GM20431 (cell line): Measurements from ENCODE around the gene GNAZ.

ENCODE experiments used
- in situ Hi-C: fragments of 300-500 bp; cut with MseI, MboI; formaldehyde crosslinking; loops from one replicate; pipeline ENCODE4 v1.15.0; 2020; ENCODE audit warnings: low sequenced_read_pairs; ENCODE audit not compliant: unreplicated experiment

The GNAZ gene

DNA sequence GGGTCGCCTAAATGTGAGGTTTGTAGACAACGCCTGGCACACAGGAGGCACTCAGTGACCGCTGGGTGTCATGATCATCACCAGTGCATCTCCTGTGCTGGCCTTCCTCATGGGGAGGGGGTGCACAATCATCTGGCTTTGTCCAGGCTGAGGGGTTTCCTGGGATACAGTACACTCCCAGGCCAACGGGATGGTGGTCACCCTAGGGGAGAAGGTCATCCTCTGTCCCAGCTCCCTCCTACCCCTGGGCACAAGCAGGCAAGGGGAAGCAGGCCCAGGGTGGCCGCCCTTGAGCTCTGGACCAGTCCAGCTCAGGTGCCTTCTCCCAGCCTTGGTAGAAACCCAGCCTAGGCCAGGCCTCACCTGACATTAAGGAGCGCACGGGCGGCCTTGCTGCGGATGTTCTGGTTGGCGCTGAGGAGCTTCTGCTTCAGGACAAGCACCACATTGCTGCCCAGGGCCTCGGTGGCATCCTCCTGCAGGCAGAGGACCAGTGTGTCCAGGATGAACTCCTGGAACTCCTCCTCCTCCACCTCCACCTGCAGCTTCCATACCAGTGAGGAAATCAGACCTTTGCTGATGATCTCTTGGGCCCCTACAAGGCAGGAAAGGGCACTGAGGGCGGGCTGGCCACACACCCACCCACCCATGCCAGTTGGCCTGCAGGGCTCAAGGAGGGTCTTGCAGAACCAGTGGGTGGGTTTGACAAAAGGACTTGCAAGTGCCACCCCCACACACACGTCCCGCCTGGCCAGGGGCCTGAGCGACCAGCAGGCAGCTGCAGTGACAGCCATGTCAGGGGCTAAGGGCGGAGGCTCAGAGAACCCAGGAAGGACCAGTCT lies 6.6 kb upstream of the GNAZ start:
- in situ Hi-C loops = no loop called here

DNA sequence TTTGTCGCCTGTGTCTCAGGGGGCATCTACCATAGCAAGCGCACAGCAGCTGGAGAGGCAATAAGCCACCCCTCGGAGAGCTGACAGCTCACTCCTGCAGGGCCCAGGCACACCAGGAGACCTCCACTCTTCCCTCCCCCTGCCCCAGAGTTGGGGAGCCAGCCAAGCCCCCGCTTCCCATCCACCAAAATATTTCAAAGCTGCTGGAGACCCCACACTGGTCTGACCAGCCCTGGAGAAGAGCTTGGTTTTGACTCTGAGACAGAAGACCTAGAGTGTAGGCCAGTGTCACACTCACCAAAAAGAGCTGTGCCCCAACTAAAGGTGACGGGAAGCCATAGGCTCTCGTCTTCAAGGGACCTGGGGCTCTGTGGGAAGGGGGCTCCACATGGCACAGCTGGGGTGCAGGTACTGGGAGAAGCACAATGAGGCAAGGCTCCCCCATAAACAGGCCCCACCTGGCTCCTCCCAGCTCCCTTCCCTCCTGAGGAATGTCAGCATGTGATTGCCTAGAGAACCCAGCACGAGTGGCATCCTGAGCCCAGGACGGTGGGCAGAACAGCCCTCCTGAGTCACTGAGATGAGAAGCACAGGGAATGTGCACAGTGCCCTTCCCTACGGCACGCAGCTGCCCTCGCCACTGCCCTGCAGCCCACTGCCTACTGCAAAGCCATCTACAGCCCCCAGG lies 5.8 kb upstream of the GNAZ start:
- in situ Hi-C loops = no loop called here

DNA sequence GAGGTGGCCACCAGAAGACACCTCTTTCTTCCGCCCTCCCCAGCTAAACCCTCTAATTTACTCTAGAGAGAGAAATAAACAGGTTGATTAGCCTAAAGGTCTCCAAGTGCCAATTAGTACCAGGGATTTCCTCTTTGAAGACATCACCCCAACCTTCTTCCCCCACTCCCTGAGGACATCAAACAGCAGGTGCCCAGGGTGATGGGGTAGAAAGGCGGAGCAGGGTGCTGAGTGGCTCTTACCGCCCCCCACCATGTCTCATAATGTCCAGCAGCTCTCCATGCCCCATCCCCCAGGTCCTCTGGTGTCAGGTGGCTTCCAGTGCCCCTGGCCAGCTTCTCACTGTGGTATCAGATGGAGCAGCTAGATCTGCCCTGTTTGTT lies 5.3 kb upstream of the GNAZ start:
- in situ Hi-C loops = no loop called here

DNA sequence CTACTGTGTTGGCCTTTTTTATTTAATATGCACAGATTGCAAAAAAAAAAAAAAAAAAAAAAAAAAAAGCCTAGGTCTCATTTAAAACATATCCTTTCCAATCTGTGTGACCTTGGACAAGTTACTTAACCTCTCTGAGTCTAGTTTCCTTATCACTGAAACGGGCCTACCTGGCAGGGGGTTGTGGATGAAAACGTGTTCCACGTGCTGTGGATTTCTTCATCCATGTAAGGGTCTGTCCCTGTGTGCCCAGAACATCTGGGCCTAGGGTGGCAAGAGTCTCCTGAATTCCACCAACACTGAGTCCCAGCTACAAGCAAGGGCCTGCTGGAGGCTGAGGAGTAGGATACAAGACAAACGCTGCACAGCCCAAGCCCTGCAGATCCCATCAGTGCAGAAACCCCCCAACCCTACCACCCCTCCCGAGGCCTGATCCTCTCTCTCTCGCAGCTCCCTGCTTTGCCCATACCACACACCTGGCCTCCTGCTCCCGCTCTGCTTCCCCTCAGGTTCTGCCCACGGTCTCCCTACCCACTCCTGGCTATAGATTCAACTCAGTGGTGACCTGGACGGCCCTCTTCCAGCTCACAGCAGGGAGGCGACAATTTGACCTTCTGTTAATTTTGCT lies 4.7 kb upstream of the GNAZ start:
- in situ Hi-C loops = no loop called here

DNA sequence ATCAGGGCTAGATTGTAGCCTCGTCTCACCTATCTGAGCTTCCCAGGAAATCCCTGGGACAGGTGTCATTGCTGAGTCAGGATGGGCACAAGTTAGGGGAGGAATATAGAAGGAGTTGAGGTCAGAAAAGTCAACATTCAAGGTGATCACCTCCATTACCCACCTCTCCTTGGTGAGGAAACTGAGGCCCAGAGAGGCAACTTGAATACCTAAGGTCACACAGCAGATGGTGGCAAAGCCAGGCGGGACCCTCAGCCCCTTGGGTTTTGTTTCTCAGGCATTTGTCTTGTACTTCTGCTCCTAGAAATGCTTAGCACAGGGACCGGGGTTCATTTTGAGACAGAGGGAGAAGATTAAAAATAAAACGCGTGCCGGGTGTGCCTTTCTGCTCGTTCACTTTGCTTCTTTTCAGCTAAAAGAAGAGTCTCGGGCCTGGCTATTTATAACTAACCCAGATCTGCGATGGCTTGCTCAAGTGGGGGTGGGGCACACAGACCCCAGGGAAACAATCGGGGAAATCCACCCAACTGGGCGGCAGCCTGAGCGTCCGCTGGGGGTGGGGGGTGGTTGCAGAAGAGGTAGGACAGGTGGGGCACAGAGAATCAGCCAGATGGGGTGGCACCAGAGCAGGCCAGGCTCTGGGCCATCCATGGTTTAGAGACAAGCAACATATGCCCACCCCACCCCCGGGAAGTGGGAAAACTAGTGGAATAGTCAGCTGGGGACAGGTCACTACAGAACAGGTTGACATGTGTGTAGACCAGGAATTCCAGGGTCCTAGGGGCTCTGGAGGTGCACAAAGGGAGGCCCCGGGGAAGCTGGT lies 3.9 kb upstream of the GNAZ start:
- in situ Hi-C loops = no loop called here

DNA sequence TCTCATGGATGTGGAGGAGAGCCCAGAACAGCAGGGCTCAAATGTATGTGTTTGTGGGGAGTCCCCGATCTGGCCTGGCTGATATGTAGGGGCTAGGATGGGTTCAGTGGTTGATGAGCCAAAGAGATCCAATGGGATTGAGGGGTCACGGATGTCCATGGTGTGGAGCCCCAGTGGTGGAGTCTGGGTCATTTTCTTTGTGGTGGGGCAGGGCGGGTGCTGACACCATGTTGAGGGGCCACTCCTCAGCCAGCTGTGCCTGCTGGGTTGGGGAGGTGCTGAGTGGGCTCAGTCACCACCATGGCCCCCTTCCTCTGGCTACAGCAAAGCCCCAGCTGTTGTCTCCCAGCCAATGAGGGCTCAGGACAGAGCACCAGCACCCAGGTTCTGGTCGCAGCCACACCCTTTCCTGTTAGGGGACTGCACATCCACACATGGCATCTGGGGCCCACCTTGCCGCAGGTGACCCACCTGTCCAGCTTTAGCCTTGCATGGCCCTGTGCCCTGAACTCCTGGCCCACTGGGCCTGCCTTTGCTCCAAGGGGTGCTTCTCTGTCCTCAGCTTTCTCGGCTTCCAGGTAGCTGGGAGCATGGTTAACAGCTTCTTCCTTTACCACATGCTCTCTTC lies 3.2 kb upstream of the GNAZ start:
- in situ Hi-C loops = no loop called here

DNA sequence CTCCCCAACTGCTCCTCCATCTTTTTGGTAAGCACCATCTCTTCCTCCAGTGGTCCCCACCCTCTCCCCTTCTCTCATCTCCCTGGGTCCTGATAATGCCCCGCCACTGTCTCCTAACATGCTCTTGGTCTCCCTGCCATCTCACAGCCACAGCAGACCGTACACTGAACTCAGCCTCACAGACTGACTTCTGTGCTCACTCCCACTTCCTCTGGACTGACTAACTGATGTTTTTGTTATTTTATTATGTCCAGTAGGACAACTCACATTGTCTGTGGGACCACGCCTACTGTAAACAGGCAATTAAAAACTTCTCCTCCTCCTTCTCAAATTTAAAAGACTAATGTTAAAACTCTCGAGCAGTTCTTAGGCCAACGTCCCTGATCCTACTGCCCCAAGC lies 2.6 kb upstream of the GNAZ start:
- in situ Hi-C loops = no loop called here

DNA sequence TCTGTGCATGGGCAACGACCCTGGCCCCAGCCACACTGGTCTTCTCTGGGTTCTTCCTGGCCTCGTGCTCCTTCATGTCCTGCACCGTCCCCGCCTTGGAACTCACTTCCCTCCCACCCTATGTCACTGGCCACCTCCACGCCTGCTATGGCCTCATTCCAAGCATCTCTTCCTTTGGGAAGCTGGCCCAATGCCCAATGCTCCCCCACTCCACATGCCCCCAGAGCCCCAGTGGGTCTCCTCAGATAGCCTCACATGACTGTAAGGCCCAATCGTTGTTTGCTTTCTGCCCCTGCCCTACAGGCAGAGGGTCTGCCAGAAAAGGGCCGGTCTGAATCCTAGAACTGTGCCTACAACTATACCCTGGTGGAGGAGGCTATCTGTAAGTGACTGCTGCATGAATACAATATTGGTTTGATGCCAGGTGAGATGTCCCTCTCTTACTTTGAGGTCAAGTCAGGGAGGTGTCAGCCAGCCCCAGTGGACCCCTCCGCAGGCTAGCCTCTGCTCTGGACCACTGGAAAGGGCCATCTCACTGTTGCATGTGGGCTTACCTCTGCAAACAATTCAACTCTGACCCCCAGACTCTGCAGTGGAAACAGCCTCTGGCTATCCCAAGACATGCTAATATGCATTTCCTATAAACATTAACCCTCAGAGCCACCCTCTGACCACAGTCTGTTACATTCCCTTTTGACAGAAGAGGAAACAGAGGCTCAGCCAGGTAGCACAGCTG lies 2.1 kb upstream of the GNAZ start:
- in situ Hi-C loops = no loop called here

DNA sequence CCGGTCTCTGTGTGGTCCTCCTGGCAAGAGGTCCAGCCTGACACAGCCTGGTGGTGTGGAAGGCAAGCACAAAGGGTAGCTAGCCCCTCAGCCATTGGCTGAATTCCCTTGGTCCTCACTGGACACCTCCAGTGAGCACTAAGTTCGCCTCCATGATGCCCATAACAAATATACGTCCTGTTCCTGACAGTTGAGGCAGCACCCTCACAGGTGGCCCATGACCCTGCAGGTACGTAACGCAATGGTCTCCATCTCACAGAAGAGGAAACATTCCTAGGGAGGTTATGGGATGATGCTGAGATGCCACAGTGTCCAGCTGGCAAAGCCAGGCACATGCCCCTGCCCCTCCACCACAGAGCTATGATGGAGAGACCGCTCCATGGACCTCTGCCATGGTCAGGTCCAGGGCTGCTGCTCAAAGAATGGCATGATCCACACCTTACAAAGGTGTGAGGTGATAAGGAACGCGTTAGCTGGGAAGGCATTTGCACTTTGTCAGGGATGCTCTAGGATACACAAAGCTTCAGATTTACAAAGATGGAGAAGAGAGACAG lies 1.4 kb upstream of the GNAZ start:
- in situ Hi-C loops = no loop called here

DNA sequence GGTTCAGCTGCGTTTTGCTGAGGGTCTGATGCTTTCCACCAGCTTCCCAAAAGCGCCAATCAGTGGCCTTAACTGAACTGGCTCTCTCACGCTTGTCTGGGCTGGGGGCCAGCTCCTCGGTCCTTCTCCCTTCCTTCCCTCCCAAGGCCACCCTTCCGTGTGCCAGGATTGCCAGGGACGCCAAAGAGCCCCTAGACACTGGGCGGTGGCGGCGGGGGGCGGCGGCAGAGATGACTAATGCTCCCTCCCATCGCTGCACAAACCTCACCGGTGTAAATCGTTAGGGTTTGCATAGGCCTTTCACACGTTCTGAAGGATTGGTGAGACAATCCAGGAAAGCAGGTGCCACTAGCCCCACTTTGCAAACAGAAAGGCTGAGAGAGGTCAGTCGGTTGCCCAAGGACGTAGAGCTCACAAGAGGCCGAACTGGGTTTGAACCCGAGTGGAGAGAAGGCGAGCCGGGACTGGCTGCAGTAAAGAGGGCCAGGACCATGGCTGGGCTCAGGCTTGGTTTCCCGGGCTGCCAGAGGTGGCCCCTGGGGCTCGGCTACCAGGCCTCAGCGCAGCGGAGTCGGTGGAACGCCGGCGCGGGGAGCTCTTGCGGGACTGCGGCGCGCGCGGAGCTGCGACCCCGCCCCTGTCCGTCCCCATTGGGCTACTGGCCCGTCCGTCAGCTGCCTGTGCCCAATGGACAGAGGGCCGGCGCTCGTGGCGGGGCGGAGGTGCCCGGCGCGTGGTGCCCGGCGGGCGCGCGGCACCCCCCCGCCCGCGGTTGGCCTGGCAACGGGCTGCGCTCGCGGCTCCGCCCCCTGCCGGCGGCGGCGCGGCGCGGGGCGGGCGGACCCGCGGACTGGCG lies 589 bp upstream of the GNAZ start:
- in situ Hi-C loops = no loop called here

DNA sequence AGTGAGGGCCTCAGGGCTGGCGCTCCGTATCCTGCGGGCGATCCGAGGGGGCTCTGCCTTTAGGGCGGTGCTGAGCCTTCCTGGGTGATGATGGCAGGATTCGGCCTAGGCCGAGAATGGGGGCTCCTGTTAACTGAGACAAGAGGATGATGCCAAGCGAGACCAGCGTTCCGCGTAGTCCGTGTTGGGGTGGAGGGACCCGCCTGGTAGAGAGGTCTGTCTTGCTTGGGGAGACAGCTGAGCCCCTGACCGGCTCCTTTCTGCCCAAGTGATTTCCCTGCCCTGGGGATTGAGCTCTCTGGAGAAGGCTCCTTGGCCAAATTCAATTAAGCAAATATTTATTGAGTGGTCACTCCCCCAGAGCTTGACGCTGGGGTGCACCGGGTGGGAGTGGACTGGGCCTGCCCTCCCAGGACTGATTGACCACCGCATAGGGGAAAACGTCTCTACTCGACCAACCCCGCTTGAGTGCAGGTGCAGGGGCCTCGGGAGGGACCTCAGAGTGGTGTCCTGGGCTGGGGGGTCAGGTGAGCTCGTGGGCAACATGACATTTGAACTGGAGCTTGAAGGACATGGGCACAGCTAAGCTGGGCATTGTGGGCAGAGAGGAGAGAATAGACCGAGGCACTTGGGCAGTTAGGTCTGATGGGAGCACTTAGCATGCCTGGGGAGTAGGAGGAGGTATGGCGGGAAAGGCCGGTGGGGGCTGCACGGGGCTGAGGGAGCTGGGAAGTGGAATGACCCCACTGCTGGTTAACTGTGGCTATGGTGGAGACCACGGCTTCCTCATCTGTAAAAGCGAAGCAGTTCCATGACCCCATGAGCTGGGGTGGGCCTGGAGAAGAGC lies 1.1 kb downstream of the GNAZ start:
- in situ Hi-C loops = no loop called here

DNA sequence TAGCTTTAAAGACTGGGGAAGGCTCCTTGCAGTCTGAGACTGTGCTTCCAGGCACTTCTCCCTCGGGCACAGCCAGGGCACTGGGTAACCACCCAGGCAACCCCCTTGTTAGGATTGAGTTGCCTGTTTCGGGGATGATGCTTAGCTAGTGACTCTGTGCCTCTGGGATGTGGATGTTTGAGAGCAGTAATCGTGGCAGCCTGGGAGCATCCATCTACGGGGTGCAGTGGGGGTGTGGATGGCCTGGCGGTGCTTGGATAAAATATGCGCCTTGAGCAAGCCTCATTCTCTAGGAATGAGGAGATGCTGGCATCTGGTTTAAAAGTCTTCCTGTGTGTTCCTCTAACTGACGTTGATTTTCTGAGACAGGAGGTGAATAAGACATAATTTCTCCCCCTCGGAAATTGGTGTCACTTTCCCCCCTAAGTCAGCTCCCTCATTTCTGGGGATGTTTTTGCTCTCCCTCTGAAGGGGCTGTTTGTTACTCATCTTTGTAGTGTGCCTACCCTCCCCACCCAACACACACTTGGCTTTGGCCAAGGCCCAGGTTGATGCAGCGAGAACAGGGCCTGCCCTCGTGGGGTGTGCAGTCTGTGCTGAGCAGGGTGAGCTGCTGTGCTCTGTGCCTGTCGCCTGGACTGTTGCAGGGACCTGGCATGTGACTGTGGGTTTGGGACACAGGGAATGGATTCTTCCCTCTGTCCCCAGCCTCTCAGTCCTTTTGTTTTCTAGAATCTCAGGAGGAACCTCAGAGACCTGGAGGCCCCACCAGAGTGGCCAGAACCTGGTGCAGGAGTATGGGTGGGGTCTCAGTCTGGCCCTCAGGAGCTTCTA lies 2.0 kb downstream of the GNAZ start:
- in situ Hi-C loops = no loop called here

DNA sequence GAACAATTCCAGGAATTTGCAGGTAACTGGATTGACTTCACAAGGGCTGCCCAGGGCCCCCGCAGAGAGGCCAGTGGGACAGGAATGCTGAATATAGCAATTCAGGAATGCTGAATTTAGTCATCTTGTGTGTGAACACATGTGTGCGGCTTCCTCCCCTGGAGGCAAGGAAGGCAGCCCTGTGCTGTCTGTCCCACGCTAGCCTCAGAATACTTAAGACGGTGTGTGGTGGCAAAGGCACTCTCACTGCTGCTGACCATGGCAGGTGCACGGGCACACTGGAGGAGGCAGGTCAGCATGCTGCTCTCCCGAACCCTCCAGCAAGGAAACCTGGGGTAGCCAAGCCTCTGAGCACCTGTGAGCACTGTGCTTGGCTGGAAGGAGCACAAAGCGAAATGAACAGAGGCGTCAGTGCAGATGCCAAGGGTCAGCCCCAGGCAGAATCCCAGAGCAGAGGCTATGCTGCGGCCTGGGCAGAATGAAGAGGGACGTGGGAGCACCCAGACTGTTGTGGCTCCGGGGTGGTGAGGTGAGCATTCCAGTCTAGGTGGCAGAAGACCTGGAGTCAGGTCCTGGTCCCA lies 2.7 kb downstream of the GNAZ start:
- in situ Hi-C loops = no loop called here

DNA sequence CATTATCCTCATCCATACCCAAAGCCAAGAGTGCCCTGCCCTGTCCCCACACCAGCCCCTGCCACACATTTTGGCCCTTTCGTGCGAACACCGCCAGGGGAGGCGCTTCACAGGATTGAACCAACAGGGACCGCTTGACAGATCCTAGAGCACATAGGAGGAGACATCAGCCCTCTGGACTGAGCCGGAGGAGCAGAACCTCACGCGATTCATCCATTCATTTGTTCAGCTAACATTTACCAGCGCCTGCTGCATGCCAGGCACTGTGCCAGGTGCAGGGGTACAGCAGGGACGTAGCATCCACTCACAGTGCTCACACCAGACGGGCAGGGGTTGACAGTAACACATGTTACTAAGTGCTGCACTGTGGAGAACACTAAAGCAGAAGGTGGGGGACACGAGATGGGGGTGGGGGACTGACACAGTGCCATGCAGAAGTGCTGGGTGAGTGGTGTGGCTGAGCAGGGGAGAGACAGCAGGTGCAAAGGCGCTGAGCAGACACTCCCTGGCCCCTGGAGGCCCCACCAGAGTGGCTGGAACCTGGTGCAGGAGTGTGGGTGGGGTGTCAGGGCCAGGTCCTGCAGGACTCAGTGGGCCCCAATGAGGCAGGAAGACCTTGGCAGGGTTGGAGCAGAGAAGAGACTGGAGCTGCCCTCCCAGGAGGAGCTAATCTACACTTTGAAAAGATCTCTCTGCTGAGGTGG lies 3.4 kb downstream of the GNAZ start:
- in situ Hi-C loops = no loop called here

DNA sequence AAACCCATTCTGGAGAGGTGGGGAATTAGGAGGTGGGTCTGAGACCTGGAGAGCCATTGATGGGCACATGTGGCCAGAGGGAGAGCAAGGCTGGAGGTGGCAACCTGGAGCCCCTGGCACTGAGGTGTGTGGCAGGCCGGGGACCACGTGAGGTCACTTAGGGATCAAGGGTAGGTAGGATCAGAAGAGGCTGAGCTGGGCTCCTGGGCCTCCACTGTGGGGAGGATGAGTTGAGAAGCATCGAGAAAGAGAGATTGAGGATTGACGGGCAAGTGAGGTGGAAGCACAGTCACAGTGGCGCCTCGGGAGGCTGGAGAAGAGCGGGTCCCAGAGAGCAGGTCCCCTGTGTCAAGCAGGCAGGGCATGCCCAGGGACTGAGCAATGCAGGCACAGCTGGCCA lies 4.1 kb downstream of the GNAZ start:
- in situ Hi-C loops = no loop called here

DNA sequence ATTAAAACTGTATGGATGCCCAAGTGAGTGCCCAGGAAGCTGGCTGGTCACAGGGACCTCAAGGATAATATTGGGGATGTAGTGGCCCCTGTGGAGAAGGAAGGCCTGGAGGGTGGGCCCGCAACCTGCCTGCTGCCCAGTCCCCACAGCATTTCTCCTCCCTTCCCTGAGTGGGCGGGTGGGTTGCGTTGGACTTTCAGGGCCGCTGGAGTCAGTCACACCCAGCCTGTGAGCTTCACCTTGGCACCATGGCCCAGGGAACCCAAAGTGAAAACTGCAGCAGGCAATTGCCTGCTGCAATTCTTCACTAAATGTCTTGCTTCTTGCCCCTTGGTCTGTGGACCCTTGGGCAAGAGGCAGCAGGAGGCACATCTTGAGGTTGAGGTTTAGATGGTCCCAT lies 4.7 kb downstream of the GNAZ start:
- in situ Hi-C loops = no loop called here
